NCI-H2196 treated with DMSO at 0.1 percent for 48 hours (cell line): ENCODE measurements around the gene RBP7.
"Not testable (repeated sequence)": the region's sequence is repeated elsewhere in the genome, so short reads cannot be mapped to it uniquely, and the experiment has no call there.

Source experiments
- DNase-seq: peaks from one replicate; lab custom pipeline; 2025; ENCODE audit not compliant: unreplicated experiment; lab: John Stamatoyannopoulos, UW

Gene RBP7

GRCh38 chr1:9996624-9997582 is at the start of gene RBP7:
Gene RBP7 (plus strand): TSS chr1:9997228. CDS start chr1:9997259, 31 bp downstream.
- DNase-seq, result no peak

- DNase-seq, result no peak
Measured at GRCh38 chr1:9957726-9958125, 39.3 kb upstream of the RBP7 start.

DNA sequence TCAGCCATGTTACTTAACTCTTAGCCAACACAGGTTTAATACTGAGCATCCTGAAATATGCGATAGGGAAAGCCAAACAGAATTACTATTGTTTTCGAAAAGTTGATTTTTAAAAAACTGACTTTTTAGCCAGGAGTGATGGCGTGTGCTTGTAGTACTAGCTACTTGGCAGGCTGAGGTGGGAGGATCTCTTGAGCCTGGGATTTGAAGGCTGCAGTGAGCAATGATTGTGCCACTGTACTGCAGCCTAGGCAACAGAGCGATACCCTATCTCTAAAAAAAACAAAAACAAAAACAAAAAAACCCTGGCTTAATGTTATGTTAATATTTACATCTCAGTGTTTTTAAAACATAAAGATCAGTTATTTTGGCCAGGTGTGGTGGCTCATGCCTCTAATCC is 37.0 kb upstream of the RBP7 start:
- no peak for DNase-seq

GRCh38 chr1:9960706-9961562 is 36.1 kb upstream of the RBP7 start:
- DNase-seq, result no peak

- DNase-seq, result no peak
Measured at GRCh38 chr1:9984253-9984652, 12.8 kb upstream of the RBP7 start.

DNA sequence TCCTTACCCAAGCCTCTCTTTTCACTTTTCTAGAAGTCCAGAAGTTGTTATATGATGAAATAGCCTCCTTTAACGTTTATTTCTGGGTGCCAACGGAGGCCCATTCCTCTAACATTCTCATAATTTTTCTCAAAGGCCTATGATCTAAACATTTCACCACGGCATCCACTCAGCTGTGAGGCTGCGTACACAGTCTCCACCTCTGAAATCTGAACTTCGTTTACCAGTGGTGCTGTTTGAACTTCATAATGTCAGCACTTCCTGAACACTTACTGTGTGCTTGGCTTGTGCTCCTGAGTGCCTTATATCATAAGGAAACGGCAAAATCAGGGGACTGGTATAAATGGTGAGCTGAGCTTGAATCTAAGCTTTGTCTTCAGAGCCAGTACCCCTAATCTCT is 12.0 kb upstream of the RBP7 start:
- DNase-seq, result no peak

- DNase-seq, result no peak
Measured at GRCh38 chr1:9989773-9990172, 7.3 kb upstream of the RBP7 start.

- DNase-seq, result no peak
Measured at GRCh38 chr1:9990944-9991343, 6.1 kb upstream of the RBP7 start.

- DNase-seq, result no peak
Measured at GRCh38 chr1:9992910-9993309, 4.1 kb upstream of the RBP7 start.

GRCh38 chr1:9993561-9994075 is 3.4 kb upstream of the RBP7 start:
- DNase-seq, result no peak

DNA sequence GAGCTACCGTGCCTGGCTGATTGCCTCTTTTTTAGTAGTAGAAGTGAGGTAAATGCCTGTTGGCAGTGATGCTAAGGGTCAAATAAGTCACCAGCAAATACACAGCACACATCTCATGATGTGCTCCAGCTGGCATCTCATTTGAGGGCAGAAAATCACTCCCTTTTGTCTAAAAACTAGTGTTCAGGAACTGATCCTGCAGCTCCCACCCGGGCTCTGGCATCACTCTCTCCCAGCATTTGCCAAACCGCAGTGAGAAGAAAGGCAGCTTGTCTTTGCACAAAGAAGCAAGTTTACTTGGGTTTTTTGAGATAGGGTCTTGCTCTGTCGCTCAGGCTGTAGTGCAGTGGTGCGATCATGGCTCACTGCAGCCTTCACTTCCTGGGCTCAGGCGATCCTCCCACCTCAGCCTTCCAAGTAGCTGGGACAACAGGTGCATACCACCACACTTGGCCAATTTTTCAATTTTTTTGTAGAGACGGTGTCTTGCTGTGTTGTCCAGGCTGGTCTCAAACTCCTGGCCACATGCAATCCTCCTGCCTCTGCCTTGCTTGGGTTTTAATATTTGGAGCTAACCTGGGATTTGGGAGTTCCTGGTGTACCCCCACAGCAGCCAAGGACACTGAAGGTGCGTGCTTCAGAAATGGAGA is 4.1 kb downstream of the RBP7 start:
- no peak for DNase-seq

DNA sequence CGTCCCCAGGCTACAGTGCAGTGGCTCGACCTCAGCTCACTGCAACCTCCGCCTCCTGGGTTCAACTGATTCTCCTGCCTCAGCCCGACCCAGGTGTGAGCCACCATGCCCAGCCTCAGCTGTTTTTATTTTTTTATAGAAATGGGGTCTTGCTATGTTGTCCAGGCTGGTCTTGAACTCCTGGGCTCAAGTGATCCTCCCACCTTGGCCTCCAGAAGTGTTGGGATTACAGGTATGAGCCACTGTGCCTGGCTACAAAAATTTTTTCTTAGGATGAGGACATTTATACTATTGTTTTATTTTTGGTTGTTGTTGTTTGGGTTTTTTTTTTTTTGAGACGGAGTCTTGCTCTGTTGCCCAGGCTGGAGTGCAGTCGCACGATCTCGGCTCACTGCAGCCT is 8.2 kb downstream of the RBP7 start:
- DNase-seq, result not testable (repeated sequence)

DNA sequence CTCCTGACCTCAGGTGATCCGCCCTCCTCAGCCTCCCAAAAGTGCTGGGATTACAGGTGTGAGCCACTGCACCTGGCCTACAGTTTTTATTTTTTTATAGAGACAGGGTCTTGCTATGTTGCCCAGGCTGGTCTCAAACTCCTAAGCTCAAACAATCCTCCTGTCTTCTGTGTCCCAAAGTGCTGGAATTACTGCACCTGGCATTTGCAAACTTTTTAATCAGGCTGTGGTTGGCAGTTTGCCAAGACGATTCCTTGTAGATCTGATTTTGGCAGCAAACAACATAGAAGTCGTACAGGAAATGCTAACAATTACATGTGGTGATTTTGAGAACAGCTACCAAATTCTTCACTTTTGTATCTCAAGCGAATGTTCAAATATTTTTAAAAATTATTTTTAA is 10.1 kb downstream of the RBP7 start:
- no peak for DNase-seq

- no peak for DNase-seq
Measured at GRCh38 chr1:10014016-10014415, 17.0 kb downstream of the RBP7 start.

GRCh38 chr1:10019561-10019960 is 22.5 kb downstream of the RBP7 start:
- DNase-seq, result no peak

DNA sequence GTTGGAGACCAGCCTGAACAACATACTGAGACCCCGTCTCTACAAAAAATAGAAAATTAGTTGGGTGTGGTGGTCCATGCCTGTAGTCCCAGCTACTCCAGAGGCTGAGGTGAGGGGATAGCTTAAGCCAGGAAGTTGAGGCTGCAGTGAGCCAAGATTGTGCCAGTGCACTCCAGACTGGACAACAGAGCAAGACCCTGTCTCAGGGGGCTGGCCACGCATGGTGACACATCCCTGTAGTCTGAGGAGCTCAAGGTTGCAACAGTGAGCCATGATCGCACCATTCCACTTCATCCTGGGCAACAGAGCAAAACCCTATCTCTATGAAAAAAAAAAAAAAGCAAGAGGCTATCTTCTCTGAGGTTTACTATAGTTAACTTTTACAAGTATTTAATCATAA is 23.1 kb downstream of the RBP7 start:
- no peak for DNase-seq

- DNase-seq, result not testable (repeated sequence)
Measured at GRCh38 chr1:10020678-10021077, 23.6 kb downstream of the RBP7 start.

DNA sequence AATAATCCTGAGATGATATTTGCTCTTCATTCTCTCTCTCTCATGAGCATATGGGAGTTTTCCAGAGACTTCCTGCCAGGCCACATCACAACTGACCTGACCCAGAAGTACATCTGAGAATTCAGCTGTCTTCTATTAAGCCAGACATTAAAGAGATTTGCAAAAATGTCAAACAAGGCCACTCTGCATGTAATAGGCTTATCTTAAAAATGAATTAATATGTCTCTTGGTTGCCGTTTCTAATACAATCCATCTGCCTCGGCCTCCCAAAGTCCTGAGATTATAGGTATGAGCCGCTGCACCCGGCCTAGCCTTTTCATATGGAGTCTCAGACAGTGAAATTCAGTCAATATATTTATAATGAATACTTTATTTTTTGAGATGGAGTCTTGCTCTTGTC is 25.0 kb downstream of the RBP7 start:
- not testable (repeated sequence) for DNase-seq

- no peak for DNase-seq
Measured at GRCh38 chr1:10022656-10023055, 25.6 kb downstream of the RBP7 start.

GRCh38 chr1:10025354-10025753 is 28.3 kb downstream of the RBP7 start:
- DNase-seq, result no peak

GRCh38 chr1:10027027-10027426 is 30.0 kb downstream of the RBP7 start:
- no peak for DNase-seq
